GM12878 (cell line): ENCODE results near the gene HSD17B1.

Experiments used
- BHLHE40 ChIP-seq, 2 experiments: fragments of 450-650 bp in 1 of 2; IDR thresholded peaks; 2 replicates each; pipeline ENCODE4 v1.6.1; 2011 to 2017; ENCODE audit warnings: low read depth in 2 of 2, borderline replicate concordance in 1 of 2, improper control_type of control experiment in 1 of 2, low read length in 1 of 2, mild to moderate bottlenecking in 1 of 2
- CTCF ChIP-seq, 3 experiments: IDR thresholded peaks in 2 of 3; conservative IDR thresholded peaks in 1 of 3; 2 replicates each; pipeline ENCODE4 v1.5.1; 2011; ENCODE audit warnings: low read depth in 3 of 3, low read length in 3 of 3, mild to moderate bottlenecking in 3 of 3, control low read depth in 2 of 3, moderate library complexity in 2 of 3, inconsistent platforms in 1 of 3, mixed read lengths in 1 of 3; ENCODE audit not compliant: control insufficient read depth in 2 of 3, insufficient read depth in 1 of 3; ENCODE audit errors: extremely low read depth in 1 of 3
- E2F4 ChIP-seq: IDR thresholded peaks from 2 replicates; pipeline ENCODE4 v1.6.1; 2012; ENCODE audit warnings: low read depth, low read length, improper control_type of control experiment
- POLR2A ChIP-seq: IDR thresholded peaks from 2 replicates; pipeline ENCODE4 v1.6.1; 2011; ENCODE audit warnings: low read depth, mild to moderate bottlenecking, low read length
- RBBP5 ChIP-seq: fragments of 200-600 bp; sonication (generic); conservative IDR thresholded peaks from 2 replicates; pipeline ENCODE4 v1.6.1; 2016
- ZNF274 ChIP-seq: IDR thresholded peaks from one replicate; pipeline ENCODE4 v1.8.0; 2011; ENCODE audit not compliant: insufficient read length, insufficient read depth

DNA sequence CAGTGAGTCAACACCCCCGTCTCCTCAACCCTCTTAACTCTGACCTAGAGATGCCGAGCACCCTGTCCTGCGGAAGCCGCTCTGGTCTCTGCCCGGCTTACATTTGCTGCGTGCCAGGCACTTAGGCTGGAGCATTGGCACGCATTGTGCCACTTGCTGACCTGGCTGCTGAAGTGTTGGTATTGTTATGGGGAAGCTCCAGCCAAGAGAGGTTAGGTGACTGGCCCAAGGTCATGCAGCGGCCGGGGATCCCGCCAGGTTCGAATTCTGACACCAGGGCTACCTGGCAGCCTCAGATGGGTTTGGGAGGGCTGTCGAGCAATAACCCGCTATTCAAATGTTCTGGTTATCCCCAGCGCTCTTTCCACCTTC lies 5.0 kb upstream of the HSD17B1 start:
- TF ChIP-seq CTCF (IDR thresholded peaks at IDR 0.05 in 2 of 3, conservative IDR thresholded peaks at IDR 0.05 in 1 of 3; ENCODE audit: control insufficient read depth in 2 of 3, extremely low read depth in 1 of 3, insufficient read depth in 1 of 3, low read depth in 3 of 3, low read length in 3 of 3): no peak
- no peak for TF ChIP-seq E2F4
- TF ChIP-seq ZNF274: no peak
- no peak for TF ChIP-seq BHLHE40 (IDR thresholded peaks at IDR 0.05; ENCODE audit: borderline replicate concordance in 1 of 2, low read depth in 2 of 2, low read length in 1 of 2)
- no peak for TF ChIP-seq POLR2A
- TF ChIP-seq RBBP5: no peak
